Activated CD4-positive, CD25-positive, alpha-beta regulatory T cell treated with anti-CD3 and anti-CD28 coated beads, Interleukin-2, amount 50 U/mL, for 24 hours (primary cell): Measurements from ENCODE around the gene OR6A2.

Source experiments
- ATAC-seq, 2 donors: fragments of 150-1000 bp; cut with Tn5 transposase; one replicate each; pipeline ENCODE4 v1.10.0; 2021; ENCODE audit warnings: mild to moderate bottlenecking in 1 of 2, moderate library complexity in 1 of 2

The OR6A2 gene

DNA sequence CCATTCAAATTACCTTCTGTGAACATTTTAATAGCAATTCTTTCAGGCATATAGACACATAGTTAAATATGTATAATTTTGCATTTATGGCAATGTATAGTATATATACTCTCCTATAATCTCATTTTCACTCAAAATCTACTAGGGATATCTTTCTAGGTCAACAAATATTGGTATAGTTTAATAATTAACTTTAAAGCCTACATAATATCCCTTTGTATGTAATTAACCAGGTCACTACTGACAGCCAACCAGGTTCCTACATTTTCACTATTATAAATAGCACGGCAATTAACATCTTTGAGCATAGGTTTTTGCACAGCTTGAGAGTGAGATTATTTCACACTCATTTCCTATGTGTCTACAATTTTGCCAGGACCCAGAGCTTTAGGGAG, 43.5 kb downstream of the OR6A2 start:
- no peak for ATAC-seq

DNA sequence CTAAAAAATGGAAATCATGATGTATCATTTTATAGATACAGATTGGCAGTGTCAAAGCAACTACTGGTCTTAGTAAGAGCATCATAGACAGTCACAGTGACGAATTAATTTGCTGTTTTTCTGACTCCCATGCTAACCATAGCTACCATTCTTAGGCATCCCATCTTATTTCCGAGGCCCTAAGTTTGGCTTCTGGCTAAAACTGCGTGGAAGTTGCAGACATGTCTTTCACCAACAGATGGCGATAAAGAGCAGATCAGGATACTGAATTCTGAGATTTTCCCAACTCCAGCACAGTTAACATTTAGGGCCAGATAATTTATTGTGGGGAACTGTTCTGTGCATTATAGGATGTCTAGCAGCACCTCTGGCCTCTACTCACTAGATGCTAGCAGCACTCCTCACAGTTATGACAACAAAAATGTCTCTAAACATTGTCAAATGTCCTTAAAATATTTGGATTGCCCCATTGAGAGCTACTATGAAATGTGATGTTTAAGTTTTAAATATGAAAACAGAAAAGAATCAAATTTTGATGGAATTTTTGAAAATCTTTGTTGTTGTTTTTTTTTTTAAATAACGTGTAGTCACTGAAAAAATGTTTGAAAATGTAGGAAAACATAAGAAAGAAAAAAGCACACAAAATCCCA, 44.1 kb downstream of the OR6A2 start:
- peak; percentile 50 to 54 for ATAC-seq

DNA sequence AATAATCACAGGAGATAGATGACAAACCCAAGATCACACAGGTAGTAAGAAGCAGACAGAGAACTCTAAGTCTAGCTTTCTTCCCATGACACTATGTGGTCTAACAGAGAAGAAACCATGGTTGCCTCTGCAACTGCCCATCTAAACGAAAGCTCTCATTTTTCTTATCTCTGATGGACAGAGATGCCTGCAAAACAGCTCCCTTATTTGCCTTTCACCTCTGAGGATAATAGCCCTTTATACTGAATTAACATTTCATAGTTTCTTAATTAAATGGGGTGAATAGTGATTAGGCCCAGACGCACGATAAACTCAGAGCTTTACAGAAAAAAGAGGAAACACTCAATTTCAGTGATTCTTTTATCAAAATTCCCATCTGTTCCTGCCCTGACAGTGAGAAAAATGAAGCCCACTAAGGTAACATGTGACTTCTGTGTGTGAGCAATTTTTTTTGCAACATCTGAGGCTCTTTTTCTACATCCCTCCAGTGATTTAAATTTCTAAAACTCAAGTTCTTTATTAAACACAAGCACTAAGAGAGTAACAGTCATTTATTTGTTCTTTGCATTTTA, 52.3 kb downstream of the OR6A2 start:
- no peak for ATAC-seq

DNA sequence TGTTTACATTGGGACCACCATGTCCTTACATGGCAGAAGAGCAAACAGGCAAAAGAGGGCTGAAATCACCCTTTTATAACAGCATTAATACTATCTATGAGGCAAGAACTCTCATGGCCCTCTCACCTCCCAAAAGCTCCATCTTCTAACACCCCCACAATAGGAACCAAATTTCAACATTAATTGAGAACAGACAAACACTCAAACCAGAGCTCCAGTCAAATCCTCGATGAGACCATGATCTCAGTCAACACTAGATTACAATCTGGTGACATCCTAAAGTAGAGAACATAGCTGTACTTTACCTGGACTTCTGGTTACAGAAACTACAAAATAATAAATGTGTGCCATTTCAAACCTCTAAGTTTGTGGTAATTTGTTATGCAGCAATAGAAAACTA, 52.9 kb downstream of the OR6A2 start:
- peak; percentile 23 to 44 for ATAC-seq

DNA sequence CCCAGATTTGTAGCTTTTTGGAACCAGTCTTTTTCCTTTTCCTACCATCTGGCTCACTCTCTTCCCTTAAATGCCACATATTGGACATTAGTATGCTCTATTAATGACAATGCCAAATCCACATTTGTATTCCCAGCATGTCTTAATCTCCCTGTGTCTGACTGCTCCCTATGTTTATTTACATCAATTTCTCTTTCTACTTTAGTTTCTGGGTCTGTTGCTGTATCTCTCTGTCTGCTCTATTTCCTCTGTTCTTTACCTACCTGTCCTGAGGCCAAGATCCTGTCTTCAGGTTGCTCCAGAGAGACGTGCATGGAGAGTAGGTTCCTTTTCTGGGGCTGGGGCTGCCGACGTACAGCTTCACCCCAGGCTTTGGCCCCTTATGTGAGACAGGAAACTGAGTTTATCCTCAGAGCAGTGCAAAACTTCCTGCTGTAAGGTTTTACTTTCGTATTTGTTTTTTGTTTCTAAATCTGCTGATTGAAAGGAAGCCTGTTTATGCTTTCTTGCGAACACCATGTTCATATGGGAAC, 53.3 kb downstream of the OR6A2 start:
- peak; percentile 74 to 77 for ATAC-seq

DNA sequence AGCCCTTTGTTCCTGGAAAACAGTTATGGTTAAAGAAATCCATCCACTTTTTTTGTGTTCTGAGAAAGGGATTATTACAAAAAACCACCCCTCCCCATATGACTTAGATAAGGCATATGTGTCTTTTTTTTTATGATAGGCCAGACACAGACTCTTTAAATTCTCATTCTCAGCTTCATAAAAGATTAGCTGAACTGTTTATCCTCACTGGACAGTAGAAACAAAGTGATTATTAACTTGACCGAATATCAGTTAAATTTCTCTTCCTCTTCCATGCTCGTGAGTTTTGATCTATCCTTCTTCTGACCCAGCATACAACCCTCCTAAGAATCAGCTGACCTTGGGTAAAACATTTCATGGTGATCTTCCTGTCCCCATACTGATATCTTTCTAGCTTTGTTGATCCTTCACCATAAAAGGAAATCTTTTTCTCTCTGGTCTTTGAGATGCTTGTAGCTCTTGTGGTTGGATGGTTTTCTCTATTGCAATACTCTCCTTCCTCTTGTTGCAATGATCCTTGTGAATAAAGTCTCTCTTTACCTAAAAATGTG, 53.9 kb downstream of the OR6A2 start:
- ATAC-seq = no peak

DNA sequence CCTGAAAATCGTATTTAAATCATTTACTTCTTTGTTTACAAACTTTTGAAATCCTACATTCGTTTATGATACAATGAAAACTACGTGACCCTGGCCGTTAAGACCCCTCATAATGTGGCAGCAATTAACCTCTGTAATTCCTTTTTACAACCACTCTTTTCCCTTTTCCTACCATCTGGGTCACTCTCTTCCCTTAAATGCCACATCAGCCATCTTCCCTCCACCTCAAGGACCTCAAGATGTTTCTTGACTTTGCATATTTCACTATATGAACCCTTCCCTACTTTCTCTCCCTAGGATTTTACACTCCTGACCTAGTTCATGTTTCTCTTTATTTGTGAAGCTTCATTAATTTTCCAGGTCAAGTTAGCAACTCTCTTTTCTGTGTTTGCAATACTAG, 54.5 kb downstream of the OR6A2 start:
- no peak for ATAC-seq

DNA sequence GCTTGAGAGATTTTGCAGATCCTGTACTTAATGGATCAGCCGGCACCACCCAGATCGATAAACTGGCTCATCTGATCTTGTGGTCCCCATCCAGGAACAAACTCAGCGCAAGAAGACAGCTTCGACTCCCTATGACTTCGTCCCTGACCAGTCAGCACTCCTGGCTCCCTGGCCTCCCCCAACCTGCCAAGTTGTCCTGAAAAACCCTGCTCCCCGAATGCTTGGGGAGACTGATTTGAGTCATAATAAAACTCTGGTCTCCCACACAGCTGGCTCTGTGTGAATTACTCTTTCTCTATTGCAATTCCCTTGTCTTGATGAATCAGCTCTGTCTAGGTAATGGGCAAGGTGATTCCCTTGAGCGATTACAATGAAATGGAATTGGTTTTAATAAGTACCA, 57.2 kb downstream of the OR6A2 start:
- ATAC-seq = no peak
